ENCODE results near the gene RELA. TPM values are rescaled to one million over a fixed set of nuclear protein-coding genes. Genes with fewer than 3 reads are reported as not detected.
"Not testable (repeated sequence)": the region's sequence is repeated elsewhere in the genome, so short reads cannot be mapped to it uniquely, and the experiment has no call there.

The RELA gene
- total RNA-seq, 1 donor from 2014 or later: 118 TPM

DNA sequence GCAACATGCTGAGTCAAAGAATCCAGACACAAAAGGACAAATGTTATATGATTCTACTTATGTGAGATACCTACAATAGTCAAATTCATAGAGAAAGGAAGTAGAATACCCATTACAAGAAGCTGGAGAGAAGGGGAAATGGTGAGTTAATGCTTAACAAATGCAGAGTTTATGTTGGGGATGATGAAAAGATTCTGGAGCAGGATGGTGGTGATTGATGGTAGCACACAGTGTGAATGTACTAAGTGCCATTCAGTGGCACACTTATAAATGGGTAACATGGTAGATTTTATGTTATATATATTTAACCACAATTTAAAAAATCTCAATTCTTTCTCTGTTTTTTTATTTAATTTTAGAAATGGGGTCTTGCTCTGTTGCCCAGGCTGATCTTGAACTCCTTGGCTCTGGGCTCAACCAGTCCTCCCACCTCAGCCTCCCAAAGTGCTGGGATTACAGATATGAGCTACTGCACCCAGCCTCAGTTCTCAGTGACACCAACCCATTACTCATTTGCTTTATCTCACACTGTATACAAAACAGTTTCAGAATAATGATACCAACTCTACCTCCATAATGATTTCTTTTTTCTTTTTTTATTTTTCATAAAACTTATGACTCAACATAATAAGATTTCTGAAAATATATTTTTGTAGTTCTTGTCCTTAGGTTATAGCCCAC is 9.6 kb upstream of the RELA start:
- no peak for DNase-seq (ENCODE audit: extremely low read depth, low read depth, low spot score)

DNA sequence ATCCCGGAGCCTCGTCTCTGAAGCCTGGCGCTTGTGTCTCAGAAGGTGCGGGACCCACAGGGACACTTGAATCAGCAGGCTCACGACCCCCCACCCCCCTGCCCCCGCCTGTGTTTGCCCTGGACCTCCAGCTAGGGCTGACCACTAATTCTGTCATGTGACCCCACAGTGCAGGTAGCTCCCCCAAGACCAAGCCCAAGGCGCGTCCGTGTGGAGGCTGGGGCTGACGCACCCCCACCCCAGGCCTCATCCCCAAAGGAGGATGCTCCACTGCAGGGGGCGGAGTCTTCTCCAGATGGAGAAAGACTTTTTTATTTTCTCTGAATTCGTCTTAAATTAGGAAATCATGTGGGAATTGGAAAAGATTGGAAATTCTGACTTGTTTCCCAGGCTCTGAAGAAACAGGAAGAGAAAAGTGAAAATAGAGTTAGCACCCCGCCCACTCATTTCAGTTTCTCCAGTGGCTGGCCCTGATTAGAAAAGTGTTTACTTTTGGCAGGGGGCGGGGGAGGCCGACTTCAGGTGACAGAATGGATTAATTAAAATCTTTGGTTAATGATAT is 1.0 kb upstream of the RELA start:
- DNase-seq (ENCODE audit: extremely low read depth, low read depth, low spot score): no peak

DNA sequence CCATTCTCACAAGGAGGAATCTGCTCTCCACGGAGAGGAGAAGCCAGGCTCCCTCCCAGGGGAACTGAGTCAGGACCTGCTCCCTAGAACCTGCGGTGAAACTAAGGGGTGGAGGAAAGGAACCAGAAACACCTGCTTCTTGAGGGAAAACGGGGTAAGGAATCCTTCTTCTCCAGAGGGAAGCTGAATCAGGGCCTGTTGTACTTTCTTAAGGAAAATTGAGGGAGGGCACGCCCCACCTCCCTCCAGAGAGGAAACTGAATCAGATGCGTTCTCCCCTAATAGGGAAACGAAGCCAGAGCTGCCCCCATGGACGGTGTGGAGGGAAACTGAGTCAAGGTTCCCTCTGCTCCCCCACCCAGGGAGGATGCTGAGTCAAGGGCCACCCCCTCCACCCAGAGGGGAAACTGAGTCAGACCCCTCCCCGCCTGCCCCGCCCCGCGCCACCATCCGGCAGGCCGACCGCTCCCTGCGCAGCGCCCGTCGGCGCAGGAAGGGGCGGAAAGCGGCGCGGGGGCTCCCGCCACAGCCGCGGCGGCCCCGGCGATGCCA is 393 bp downstream of the RELA start:
- no peak for DNase-seq (ENCODE audit: extremely low read depth, low read depth, low spot score)

DNA sequence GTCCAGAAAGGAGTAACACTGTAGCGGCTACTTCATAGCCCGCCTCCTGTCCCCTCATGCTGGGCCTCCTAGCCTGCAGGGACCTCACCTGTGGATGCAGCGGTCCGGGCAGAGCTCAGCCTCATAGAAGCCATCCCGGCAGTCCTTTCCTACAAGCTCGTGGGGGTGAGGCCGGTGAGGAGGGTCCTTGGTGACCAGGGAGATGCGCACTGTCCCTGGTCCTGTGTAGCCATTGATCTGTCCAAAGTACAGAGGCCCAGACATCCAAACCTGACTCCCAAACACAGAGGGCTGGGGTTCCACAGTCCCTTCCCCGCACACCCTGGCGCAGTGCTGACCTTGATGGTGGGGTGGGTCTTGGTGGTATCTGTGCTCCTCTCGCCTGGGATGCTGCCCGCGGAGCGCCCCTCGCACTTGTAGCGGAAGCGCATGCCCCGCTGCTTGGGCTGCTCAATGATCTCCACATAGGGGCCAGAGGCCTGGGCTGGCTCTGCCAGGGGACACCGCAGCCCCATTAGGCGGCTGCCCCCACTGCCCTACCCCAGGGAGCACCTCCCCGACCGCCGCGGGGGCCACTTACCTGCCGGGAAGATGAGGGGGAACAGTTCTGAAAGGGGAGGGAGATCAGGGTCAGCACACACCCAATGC is 993 bp downstream of the RELA start:
- DNase-seq (ENCODE audit: extremely low read depth, low read depth, low spot score): no peak

DNA sequence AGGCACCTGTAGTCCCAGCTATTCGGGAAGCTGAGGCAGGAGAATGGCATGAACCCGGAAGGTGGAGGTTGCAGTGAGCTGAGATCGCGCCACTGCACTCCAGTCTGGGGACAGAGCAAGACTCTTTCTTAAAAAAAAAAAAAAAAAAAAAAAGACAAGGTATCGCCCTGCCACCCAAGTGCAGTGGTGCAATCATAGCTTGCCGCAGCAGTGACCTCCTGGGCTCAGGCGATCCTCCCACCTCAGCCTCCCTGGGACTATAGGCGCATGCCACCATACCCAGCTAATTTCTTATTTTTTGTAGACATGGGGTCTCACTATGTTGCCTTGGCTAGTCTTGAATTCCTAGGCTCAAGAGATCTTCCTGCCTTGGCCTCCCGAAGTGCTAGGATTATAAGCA is 1.8 kb downstream of the RELA start:
- DNase-seq (ENCODE audit: extremely low read depth, low read depth, low spot score): not testable (repeated sequence)

DNA sequence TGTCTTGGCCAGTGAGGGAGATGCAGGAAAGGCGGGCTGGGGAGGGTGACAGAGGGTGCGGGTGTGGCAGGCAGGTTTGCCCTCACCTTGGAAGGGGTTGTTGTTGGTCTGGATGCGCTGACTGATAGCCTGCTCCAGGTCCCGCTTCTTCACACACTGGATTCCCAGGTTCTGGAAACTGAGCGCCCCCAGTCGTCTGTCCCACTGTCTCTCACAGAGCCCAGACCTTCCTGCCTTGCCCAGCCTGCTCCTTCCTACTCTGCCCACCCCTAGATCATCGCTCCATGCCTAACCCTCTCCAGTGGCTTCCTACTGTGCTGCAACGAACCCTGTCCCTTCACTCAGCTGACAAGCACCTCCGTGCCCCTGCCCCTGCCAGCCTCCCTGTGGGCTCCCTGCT is 2.7 kb downstream of the RELA start:
- DNase-seq (ENCODE audit: extremely low read depth, low read depth, low spot score): no peak

DNA sequence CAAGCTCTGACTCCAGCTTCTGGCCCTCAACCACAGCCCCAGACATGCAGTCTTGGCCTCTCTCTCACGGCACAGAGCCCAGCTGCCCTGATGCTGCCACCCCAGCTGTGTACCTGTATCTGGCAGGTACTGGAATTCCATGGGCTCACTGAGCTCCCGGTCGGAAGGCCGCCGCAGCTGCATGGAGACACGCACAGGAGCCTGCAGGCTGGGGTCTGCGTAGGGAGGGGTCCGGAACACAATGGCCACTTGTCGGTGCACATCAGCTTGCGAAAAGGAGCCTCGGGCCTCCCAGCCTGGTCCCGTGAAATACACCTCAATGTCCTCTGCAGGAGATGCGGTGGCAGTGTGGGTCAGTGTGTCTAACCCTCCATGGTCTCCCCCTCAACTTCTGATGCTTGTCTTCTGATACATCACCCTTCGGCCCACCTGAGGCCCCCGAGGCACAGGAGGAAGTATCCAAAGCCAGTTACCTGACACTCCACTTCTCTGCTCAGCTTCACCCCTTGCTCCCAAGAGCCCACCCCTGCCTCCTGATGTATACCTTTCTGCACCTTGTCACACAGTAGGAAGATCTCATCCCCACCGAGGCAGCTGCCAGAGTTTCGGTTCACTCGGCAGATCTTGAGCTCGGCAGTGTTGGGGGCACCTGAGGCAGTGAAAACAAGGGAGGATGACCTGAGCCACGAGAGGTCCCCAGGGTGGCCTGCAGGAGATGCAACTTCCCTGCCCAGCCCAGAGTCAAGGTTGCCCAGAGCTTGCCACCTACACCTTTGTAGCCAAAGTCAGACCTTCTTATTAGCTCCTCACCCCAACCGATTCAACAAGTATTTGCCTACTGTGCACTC is 4.3 kb downstream of the RELA start:
- no peak for DNase-seq (ENCODE audit: extremely low read depth, low read depth, low spot score)

DNA sequence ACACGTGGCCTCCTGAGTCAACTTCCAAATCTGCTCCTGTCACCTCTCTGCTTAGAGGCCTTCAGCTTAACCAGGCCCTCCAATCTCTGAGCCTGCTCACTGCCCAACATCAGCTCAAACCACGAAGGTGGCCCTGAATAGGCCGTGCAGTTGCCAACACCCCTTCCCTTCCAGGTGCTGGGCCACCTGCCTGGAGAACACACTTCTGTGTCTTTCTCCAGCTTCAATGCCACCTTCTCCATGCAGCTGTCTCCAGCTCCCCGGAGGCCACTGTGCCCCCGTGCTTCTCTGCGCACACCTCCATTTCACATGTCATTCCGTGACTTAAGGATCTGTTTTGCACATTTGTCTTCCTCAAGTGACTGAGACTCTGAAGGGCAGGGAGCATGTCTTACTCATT is 5.3 kb downstream of the RELA start:
- no peak for DNase-seq (ENCODE audit: extremely low read depth, low read depth, low spot score)

DNA sequence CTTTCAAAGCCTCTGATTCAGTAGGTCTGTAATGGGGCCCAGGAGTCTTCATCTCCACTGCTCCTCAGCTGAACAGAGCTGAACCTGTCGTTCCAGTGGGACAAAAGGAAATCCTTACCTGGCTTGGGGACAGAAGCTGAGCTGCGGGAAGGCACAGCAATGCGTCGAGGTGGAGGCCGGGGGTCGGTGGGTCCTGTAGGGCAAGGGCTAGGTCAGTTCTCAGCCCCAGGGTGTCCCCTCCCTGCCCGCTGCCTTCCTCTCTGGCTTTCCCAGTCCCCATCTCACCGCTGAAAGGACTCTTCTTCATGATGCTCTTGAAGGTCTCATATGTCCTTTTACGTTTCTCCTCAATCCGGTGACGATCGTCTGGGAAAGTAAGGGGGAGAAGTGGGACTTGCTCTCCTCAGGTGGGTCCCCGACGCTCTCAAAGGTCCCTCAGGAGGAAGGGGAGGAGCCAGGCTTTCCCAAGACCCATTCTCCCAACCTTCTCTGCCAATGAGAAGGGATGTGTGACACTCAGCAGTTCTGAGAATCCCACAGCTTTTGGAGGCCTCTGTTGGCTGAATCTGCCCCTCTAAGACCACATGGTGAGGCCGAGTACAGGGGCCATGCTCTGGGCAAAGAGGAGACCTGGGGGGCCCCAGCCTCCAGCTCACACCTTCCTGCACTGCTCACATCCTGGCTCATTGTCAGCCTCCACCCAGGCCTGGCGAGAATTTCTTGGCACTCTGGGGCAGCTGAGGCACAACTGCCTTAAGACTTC is 7.0 kb downstream of the RELA start:
- DNase-seq (ENCODE audit: extremely low read depth, low read depth, low spot score): no peak

DNA sequence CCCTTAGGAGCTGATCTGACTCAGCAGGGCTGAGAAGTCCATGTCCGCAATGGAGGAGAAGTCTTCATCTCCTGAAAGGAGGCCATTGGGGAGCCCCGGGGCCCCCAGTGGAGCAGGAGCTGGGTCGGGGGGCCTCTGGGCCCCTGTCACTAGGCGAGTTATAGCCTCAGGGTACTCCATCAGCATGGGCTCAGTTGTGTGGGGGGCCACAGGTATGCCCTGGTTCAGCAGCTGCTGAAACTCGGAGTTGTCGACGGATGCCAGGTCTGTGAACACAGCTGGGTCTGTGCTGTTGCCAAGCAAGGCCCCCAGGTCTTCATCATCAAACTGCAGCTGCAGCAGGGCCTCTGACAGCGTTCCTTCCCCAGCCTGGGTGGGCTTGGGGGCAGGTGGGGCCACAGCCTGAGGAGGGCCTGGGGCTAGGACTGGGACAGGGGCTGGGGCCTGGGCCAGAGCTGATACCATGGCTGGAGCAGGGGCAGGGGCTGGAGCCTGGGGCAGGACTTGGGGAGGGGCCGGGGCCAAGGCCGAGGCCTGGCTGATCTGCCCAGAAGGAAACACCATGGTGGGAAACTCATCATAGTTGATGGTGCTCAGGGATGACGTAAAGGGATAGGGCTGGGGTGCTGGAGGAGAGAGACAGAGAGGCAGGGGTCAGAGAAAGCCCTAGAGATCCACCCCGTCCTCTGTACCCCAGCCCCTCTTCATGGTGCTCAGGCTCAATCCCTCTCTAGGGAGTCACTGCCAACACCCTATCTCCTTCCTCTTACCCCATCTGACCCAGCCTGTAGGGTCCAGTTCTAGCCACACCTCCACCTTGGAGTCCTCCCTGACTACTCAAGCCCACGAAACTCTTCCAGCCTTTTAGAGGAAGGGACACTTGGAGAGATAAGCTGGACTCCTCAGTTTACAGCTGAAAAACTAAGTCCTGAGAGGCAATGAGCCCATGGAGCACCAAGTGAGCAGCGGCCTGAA is 8.1 kb downstream of the RELA start:
- no peak for DNase-seq (ENCODE audit: extremely low read depth, low read depth, low spot score)

DNA sequence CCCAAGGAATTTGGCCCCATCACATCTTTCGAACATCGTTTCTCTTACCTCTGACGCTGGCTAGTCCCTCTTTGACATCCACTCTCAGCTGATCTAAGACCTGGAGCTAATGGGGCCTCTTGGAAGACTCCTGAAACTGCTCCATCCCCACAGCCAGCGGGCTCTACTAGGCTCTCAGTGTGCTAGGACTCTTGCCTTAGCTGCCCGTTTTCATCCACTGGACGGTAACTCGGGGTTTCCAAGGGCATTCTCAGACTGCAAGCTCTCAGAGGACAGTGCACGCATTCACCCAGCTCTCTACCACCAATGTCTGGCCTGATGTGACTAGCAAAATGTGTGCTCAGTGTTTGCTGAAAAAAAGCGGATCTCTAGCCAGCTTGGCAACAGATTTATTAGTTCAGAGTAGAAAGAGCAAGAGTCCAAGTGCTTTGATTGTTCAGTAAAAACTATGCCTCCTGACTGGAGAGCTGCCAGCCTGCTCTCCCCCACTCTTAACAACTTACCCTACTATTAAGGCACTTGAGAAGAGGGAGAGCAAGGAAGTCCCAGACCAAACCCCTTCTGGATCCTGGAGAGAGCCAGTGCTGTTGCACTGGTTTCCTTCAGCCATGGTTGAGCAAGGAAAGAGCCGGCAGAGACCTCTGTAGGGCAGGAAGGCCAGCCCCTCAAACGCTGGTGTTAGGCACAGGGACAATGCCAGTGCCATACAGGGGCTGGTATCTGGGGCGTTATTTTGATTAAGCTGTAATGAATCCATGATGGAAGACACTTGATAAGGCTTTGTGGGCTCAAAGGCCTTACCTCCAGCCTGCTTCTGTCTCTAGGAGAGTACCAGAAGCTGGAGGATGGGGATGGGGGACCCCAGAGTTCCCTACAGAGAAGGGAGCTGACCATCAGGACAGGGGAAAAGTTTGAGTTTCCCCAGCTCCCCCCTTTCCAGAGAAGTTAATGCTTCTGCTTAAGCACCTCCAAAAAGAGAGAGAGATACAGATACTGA is 9.2 kb downstream of the RELA start:
- DNase-seq (ENCODE audit: extremely low read depth, low read depth, low spot score): no peak

DNA sequence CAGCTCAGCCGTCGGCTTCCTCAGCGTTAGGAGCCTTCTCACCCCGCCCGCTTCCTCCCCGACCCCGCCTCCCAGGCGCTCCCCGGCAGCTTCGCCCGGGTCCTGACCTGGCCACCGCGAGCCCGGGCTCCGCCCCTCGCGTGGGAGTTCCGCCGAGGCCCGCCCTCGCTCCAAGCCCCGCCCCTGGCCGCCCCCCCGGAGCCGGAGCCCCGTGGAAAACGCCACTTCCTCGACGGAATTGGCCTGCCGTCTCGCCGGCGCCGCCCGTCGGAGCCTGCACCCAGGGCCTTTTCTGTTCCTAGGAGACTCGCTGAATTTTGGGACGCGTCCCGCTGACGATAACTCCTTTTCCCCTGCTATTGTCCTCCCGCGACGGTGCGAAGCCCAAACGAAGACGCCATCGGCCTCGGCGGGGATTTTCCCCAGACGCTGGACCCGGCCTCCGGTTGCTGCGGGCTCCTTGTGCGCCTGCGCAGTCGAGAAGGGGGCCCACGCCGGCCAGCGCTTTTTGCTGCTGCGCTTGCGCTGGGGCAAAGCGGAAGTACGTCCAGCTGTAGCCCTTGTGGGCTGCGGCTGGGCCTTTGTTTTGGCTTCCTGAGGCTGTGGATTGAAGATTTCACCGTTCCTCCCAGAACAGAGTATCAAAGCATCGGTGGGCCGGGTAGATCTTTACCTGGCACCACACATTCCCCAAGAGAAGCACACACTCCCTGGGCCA is 10.0 kb downstream of the RELA start:
- no peak for DNase-seq (ENCODE audit: extremely low read depth, low read depth, low spot score)

DNA sequence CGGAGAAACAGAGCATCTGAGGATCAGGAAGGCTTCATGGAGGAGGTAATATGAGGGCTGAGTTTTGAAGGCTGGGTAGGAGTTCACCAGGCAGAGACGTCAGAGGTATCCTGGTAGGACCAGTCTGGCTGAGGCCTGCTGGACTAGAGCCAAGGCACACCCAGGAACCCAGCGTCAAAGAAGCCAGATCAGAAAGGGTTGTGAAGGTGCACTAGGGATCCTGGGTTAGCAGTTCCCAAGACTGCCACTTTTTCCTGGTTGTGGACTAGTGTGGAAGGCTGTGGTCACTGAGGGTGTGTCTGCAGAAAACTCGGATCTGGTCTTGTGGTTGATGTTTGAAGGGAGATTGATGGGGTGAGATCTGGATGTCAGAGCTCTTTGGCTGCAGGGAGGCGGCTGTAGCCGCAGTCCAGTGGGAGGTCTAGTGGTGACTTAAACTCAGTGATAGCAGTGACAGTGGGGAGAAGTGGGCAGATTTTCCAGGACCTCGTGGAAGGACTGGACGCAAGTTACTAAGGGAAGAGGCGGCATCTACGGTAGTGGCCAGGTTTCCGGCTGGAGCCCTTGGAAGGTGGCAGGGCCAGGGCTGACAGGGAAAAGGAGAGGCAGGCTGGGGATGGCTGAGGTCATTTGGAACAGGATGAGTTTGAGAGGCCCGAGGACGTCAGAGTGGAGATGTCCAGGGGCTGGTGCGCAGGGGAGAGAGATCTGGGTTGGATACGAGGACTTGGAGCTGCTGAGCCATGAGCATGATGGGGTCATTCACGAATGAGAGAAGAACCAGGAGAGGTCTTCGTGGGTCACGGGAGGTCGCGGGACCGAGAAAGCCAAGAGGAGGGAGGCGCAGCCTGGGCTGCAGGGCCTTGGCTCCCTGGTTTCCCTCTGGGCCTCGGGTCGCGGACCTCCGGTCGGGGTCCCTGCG is 10.9 kb downstream of the RELA start:
- no peak for DNase-seq (ENCODE audit: extremely low read depth, low read depth, low spot score)

DNA sequence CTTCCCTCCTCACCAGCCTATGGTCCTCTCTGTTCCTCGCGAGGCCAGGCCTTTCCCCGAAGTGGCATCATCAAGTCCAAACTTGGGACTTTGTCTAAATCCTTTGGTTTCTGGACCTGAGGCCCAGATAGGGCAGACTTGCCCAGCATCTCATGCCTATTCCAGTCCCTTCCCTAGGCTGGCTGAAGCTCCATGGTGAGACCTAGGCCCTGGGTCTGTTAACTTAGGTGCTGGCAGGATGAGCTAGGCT is 11.5 kb downstream of the RELA start:
- no peak for DNase-seq (ENCODE audit: extremely low read depth, low read depth, low spot score)

DNA sequence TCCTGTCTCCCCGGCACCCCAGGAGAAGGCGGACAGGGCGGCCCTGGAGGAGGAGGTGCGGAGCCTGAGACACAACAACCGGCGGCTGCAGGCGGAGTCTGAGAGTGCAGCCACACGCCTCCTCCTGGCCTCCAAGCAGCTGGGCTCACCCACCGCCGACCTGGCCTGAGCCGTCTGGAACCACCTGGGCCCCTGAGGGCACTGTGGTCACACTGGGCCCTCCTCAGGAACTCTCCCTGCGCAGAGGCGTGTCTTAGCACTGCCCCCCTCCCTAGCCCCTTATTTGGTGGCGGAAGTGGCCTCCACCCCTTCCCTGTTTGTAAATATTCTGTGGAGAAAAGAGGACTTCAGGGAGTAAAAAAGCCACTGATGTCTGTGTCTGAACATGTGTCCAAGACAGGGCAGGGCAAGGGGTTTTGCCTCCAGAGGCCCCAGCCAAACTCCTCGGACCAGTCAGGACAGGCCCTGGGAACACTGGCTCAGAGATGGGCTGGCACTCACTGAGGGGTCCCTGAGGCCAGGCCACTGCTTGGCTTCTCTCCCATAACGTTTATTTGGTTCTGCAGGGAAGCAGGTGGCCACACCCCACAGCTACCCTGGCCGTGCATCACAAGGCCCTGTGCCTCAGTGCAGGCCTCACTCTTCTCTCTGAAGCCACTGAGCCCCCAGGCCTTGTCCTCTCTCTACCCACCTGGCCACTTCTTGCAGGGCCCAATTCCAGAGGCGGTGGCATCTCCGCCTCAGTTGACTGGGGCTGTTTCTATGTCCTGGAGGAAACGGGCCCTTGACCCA is 12.0 kb downstream of the RELA start:
- no peak for DNase-seq (ENCODE audit: extremely low read depth, low read depth, low spot score)
